IMR-90 (cell line): ENCODE results near the gene GMPR. TPM values are rescaled to one million over a fixed set of nuclear protein-coding genes. Genes with fewer than 3 reads are reported as not detected.

Experiments used
- CHD1 ChIP-seq: IDR thresholded peaks from 2 replicates; pipeline ENCODE4 v1.6.1; 2012; ENCODE audit warnings: low read depth, low read length, improper control_type of control experiment
- MXI1 ChIP-seq: IDR thresholded peaks from 2 replicates; pipeline ENCODE4 v1.6.1; 2012; ENCODE audit warnings: low read depth, mild to moderate bottlenecking, low read length, moderate library complexity, borderline replicate concordance
- NFE2L2 ChIP-seq: fragments of 150-350 bp; IDR thresholded peaks from 2 replicates; pipeline ENCODE4 v1.6.1; 2016; ENCODE audit warnings: low read depth, mild to moderate bottlenecking, low read length
- polyA plus RNA-seq, 3 experiments: library from polyadenylated mRNA; depleted of rRNA; stranded (reverse); fragments of >200 nt; gene quantifications; 2 replicates each; pipeline ENCODE4 v1.2.3, GENCODE V29; 2012; ENCODE audit warnings: low replicate concordance in 1 of 3
- total RNA-seq: library from RNA; depleted of rRNA; stranded (reverse); fragments of >200 nt; gene quantifications from 2 replicates; pipeline ENCODE4 v1.2.3, GENCODE V29; 2012

The GMPR gene
- total and polyA plus RNA-seq, 2 of the 4 experiments (the other 2 are of a cell fraction): 6.3 to 8.6 TPM

GRCh38 chr6:16319813-16320532 is 81.6 kb downstream of the GMPR start (continued):
- TF ChIP-seq CHD1 (no peak), NFE2L2 (no peak), MXI1 (peak; percentile 58; the same call in 1 of the 2 replicates)
